GM12878 (cell line): ENCODE measurements around the gene TSSK2. TPM values are rescaled to one million over a fixed set of nuclear protein-coding genes. Genes with fewer than 3 reads are reported as not detected.

Experiments used
- ATAC-seq: fragments of 200-7000 bp; cut with Tn5 transposase; 3 replicates; pipeline ENCODE4 v1.9.1; 2020; ENCODE audit warnings: mild to moderate bottlenecking, moderate library complexity
- BruUV-seq: library from RNA; stranded (reverse); fragments of 400-500 nt; replicated peaks from 2 replicates; lab custom pipeline; 2021; lab: Mats Ljungman, UMichigan
- CTCF ChIA-PET: fragments of 300-600 bp; sonication (Branson Sonifier 250); formaldehyde crosslinking; extraction: SDS; loops from one replicate; lab custom pipeline; 2021; ENCODE audit warnings: inconsistent platforms; lab: Yijun Ruan, JAX
- POLR2A ChIA-PET: fragments of 350-600 bp; formaldehyde crosslinking; extraction: SDS; loops from one replicate; lab custom pipeline; 2021; ENCODE audit warnings: inconsistent platforms; lab: Charles Lee
- RAD21 ChIA-PET: fragments of 300-600 bp; sonication (Branson Sonifier 250); formaldehyde crosslinking; loops from one replicate; lab custom pipeline; 2023; ENCODE audit warnings: antibody characterized with exemption; ENCODE audit not compliant: unreplicated experiment; lab: Charles Lee
- SMC1A ChIA-PET: fragments of 300-600 bp; sonication (Branson Sonifier 250); formaldehyde crosslinking; loops from one replicate; lab custom pipeline; 2023; ENCODE audit not compliant: unreplicated experiment, uncharacterized antibody; lab: Charles Lee
- DNase-seq: peaks from one replicate; pipeline ENCODE4 v3.0.0-alpha.2; 2011; ENCODE audit warnings: low read depth, low spot score
- FAIRE-seq: peaks from 3 replicates; lab custom pipeline; 2011; peaks lifted over from hg19 to GRCh38; lab: Jason Lieb, UNC
- H2AFZ ChIP-seq: 2 replicates; pipeline ENCODE4 v1.6.0; 2011; ENCODE audit warnings: low read depth, low read length, control low read depth; ENCODE audit not compliant: control insufficient read depth
- H3K27ac ChIP-seq: 2 replicates; pipeline ENCODE4 v1.5.1; 2011; ENCODE audit warnings: control low read depth; ENCODE audit not compliant: control insufficient read depth, insufficient read depth
- H3K27me3 ChIP-seq, 2 experiments: replicated peaks in 1 of 2; 2 replicates each; pipeline versions ENCODE4 v1.6.0 to v1.6.1; 2011; ENCODE audit warnings: low read length in 1 of 2; ENCODE audit not compliant: control insufficient read depth in 2 of 2, insufficient read depth in 2 of 2
- H3K36me3 ChIP-seq, 2 experiments: 2 replicates each; pipeline ENCODE4 v1.5.1; 2011; ENCODE audit warnings: low read length in 1 of 2; ENCODE audit not compliant: control insufficient read depth in 2 of 2, insufficient read depth in 2 of 2
- H3K4me1 ChIP-seq: 2 replicates; pipeline ENCODE4 v1.6.1; 2011; ENCODE audit warnings: mild to moderate bottlenecking, low read length, moderate library complexity, mixed read lengths; ENCODE audit not compliant: control insufficient read depth, insufficient read depth
- H3K4me2 ChIP-seq: 2 replicates; pipeline ENCODE4 v1.6.0; 2011; ENCODE audit warnings: control low read depth; ENCODE audit not compliant: control insufficient read depth, insufficient read depth
- H3K4me3 ChIP-seq: fragments of 200-600 bp; sonication (generic); 2 replicates; pipeline ENCODE4 v1.5.1; 2016
- H3K79me2 ChIP-seq: 2 replicates; pipeline ENCODE4 v1.6.0; 2011; ENCODE audit warnings: low read length; ENCODE audit not compliant: control insufficient read depth, insufficient read depth
- H3K9ac ChIP-seq: 2 replicates; pipeline ENCODE4 v1.8.0; 2011; ENCODE audit warnings: low read length, control low read depth, mixed read lengths; ENCODE audit not compliant: control insufficient read depth, insufficient read depth
- H3K9me3 ChIP-seq: replicated peaks from 3 replicates; pipeline ENCODE4 v1.5.1; 2011; ENCODE audit warnings: mild to moderate bottlenecking, low read length; ENCODE audit not compliant: control insufficient read depth, insufficient read depth
- H4K20me1 ChIP-seq: 2 replicates; pipeline ENCODE4 v1.6.0; 2011; ENCODE audit not compliant: control insufficient read depth, insufficient read depth
- BMI1 ChIP-seq: fragments of 450-650 bp; IDR thresholded peaks from 2 replicates; pipeline ENCODE4 v1.6.1; 2016; ENCODE audit warnings: mild to moderate bottlenecking, moderate library complexity, borderline replicate concordance
- CBX3 ChIP-seq: fragments of 200-600 bp; sonication (generic); IDR thresholded peaks from 2 replicates; pipeline ENCODE4 v1.6.1; 2016; ENCODE audit warnings: low read depth, borderline replicate concordance
- EED ChIP-seq: sonication (generic); IDR thresholded peaks from 2 replicates; pipeline ENCODE4 v1.6.1; 2016; ENCODE audit warnings: antibody characterized with exemption, low read depth
- EZH2 ChIP-seq: IDR thresholded peaks from 2 replicates; pipeline ENCODE4 v1.6.1; 2012; ENCODE audit warnings: low read depth, mild to moderate bottlenecking, control low read depth, inconsistent platforms, low read length, borderline replicate concordance; ENCODE audit not compliant: control insufficient read depth
- FOXK2 ChIP-seq: fragments of 450-650 bp; IDR thresholded peaks from 2 replicates; pipeline ENCODE4 v1.6.1; 2017; ENCODE audit warnings: mild to moderate bottlenecking, moderate library complexity
- NFYB ChIP-seq: IDR thresholded peaks from 2 replicates; pipeline ENCODE4 v1.6.1; 2011; ENCODE audit warnings: low read depth, mild to moderate bottlenecking, low read length, improper control_type of control experiment, moderate library complexity; ENCODE audit not compliant: insufficient read depth
- NR2C1 ChIP-seq: fragments of 450-650 bp; IDR thresholded peaks from 2 replicates; pipeline ENCODE4 v1.6.1; 2017; ENCODE audit warnings: antibody characterized with exemption, mild to moderate bottlenecking, moderate library complexity
- PAX8 ChIP-seq: fragments of 450-650 bp; IDR thresholded peaks from 2 replicates; pipeline ENCODE4 v1.6.1; 2017; ENCODE audit warnings: mild to moderate bottlenecking, moderate library complexity
- POLR2A ChIP-seq: IDR thresholded peaks from 2 replicates; pipeline ENCODE4 v1.6.1; 2011; ENCODE audit warnings: low read depth, mild to moderate bottlenecking, low read length
- POU2F2 ChIP-seq: IDR thresholded peaks from 3 replicates; pipeline ENCODE4 v1.6.1; 2011; ENCODE audit warnings: low read depth, mild to moderate bottlenecking, low read length, borderline replicate concordance
- RELA ChIP-seq: fragments of 450-650 bp; IDR thresholded peaks from 2 replicates; pipeline ENCODE4 v1.8.0; 2014; ENCODE audit warnings: borderline replicate concordance; ENCODE audit not compliant: partially characterized antibody
- WGBS: methylation state at CpG from one replicate; pipeline ENCODE4 v1.1.6; 2016; ENCODE audit warnings: low lambda C conversion rate; ENCODE audit not compliant: insufficient replicate concordance, insufficient coverage; ENCODE audit errors: missing lambda C conversion rate; 5-methylcytosine and 5-hydroxymethylcytosine counted together
- in situ Hi-C: fragments of 300-500 bp; cut with MboI; formaldehyde crosslinking; loops from 9 replicates; pipeline ENCODE4 v1.14.3; 2018; ENCODE audit warnings: mixed read lengths
- intact Hi-C: fragments of 100-400 bp; cut with micrococcal nuclease; formaldehyde crosslinking; loops from one replicate; pipeline ENCODE4 v1.14.2; 2022; ENCODE audit not compliant: unreplicated experiment
- polyA plus RNA-seq, 11 experiments: library from polyadenylated mRNA; depleted of rRNA in 4 of 11; unstranded in 6 of 11; stranded (reverse) in 5 of 11; fragments of >200 nt; fragmentation: Nextera tagmentation in 4 of 11; fragmentation: Illumina TruSeq in 1 of 11; extraction: Ambion mirVana in 4 of 11; extraction: Trizol in 1 of 11; gene quantifications; 1 replicate in 1 of 11; 2 replicates in 10 of 11; pipeline versions ENCODE4 v1.2.1 to v1.2.3, GENCODE V29; 2011 to 2016; ENCODE audit warnings: inconsistent platforms in 2 of 11, missing spikeins in 2 of 11, low read depth in 1 of 11
- total RNA-seq, 4 experiments: library from RNA; depleted of rRNA in 3 of 4; stranded (reverse); fragments of >200 nt in 3 of 4; fragmentation: Illumina TruSeq in 1 of 4; extraction: Trizol in 1 of 4; gene quantifications; 2 replicates each; pipeline versions ENCODE4 v1.2.1 to v1.2.3, GENCODE V29; 2013 to 2021
- TF ChIP-seq, protein P1 (sequence below): IDR thresholded peaks from 2 replicates; pipeline ENCODE4 v1.6.1; 2012; ENCODE audit warnings: low read depth, low read length, improper control_type of control experiment
- TF ChIP-seq, protein P2 (sequence below): fragments of 450-650 bp; IDR thresholded peaks from 2 replicates; pipeline ENCODE4 v1.6.1; 2017; ENCODE audit warnings: low read depth, mild to moderate bottlenecking, moderate library complexity
- TF ChIP-seq, protein P3 (sequence below): fragments of 450-650 bp; IDR thresholded peaks from 2 replicates; pipeline ENCODE4 v1.6.1; 2017; ENCODE audit warnings: mild to moderate bottlenecking, moderate library complexity
- TF ChIP-seq, protein P4 (sequence below): IDR thresholded peaks from 2 replicates; pipeline ENCODE4 v1.6.1; 2011; ENCODE audit warnings: borderline replicate concordance, low read depth, mild to moderate bottlenecking, moderate library complexity, low read length; ENCODE audit not compliant: insufficient read depth, poor library complexity, severe bottlenecking

TSSK2 gene
- total and polyA plus RNA-seq, 10 of the 15 experiments (the other 5 are each of a cell fraction or from before 2014, with no cell fraction given), result 0.03 to 0.17 TPM; not detected in 8

DNA sequence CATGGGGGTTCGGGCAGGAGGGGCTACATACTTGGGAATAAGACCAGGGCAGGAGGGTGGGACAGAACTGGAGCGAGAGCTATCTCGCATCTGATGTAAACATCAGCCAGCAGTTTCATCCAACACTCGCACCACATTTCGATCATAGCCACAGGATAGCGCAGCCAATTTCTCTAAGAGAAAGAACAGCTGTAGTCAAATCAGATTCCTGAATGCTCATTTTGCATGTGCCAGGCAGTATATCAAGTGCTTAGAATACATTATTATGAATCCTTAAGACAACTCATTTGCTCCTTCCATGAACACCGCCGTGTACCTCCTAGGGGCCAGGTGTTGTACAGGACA lies 23.4 kb upstream of the TSSK2 start:
- H3K4me3 ChIP-seq, result no peak overlapping the region
- DNase-seq, result no peak
- WGBS, result 96% methylated on average over 8 of the region's 8 CpGs
- no peak overlapping the region for H2AFZ ChIP-seq
- ChIA-PET RAD21 (interaction anchor here (1.6 kb wide), 1 partner anchor 37 kb away, joined by 5 read pairs; the partner anchor contains the start of gene ESS2), CTCF (interaction anchor here (1.0 to 1.4 kb wide), 4 partner anchors 10 to 372 kb away, joined by 3 to 6 read pairs (median 3); partner anchors contain the start of genes CDC45, ESS2 and SLC25A1), POLR2A (no interaction called here), SMC1A (interaction anchor here (1.1 to 2.8 kb wide), 3 partner anchors 10 to 22 kb away, joined by 3 to 14 read pairs (median 5); no protein-coding TSS in a partner anchor)
- no peaks in the 10 kb centered on the region for H3K9me3 ChIP-seq
- no peak for ATAC-seq
- no peak overlapping the region for H3K4me2 ChIP-seq
- no peaks in the 10 kb centered on the region for H4K20me1 ChIP-seq
- in situ Hi-C loops (no loop called here), intact Hi-C loops (loop anchor here (2.0 kb wide), 1 partner anchor 37 kb away; the partner anchor contains the start of gene ESS2)
- H3K36me3 ChIP-seq, result peaks cover 0 to 5% of the 10 kb centered on the region in 2 experiments; a peak in 2 of 4 replicates
- H3K79me2 ChIP-seq, result peaks cover 58% of the 10 kb centered on the region
- H3K9ac ChIP-seq, result no peak overlapping the region
- FAIRE-seq, result no peak
- H3K27me3 ChIP-seq, result no peaks in the 10 kb centered on the region
- H3K4me1 ChIP-seq, result peaks cover 15% of the 10 kb centered on the region
- TF ChIP-seq NR2C1 (no peak), EED (no peak), POLR2A (no peak), PAX8 (no peak), BMI1 (no peak), POU2F2 (no peak), CBX3 (no peak), FOXK2 (no peak), EZH2 (no peak), NFYB (no peak), RELA (no peak)
- TF ChIP-seq, protein P1, sequence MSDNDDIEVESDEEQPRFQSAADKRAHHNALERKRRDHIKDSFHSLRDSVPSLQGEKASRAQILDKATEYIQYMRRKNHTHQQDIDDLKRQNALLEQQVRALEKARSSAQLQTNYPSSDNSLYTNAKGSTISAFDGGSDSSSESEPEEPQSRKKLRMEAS, result no peak
- TF ChIP-seq, protein P2, sequence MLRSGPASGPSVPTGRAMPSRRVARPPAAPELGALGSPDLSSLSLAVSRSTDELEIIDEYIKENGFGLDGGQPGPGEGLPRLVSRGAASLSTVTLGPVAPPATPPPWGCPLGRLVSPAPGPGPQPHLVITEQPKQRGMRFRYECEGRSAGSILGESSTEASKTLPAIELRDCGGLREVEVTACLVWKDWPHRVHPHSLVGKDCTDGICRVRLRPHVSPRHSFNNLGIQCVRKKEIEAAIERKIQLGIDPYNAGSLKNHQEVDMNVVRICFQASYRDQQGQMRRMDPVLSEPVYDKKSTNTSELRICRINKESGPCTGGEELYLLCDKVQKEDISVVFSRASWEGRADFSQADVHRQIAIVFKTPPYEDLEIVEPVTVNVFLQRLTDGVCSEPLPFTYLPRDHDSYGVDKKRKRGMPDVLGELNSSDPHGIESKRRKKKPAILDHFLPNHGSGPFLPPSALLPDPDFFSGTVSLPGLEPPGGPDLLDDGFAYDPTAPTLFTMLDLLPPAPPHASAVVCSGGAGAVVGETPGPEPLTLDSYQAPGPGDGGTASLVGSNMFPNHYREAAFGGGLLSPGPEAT, result no peak
- TF ChIP-seq, protein P3, sequence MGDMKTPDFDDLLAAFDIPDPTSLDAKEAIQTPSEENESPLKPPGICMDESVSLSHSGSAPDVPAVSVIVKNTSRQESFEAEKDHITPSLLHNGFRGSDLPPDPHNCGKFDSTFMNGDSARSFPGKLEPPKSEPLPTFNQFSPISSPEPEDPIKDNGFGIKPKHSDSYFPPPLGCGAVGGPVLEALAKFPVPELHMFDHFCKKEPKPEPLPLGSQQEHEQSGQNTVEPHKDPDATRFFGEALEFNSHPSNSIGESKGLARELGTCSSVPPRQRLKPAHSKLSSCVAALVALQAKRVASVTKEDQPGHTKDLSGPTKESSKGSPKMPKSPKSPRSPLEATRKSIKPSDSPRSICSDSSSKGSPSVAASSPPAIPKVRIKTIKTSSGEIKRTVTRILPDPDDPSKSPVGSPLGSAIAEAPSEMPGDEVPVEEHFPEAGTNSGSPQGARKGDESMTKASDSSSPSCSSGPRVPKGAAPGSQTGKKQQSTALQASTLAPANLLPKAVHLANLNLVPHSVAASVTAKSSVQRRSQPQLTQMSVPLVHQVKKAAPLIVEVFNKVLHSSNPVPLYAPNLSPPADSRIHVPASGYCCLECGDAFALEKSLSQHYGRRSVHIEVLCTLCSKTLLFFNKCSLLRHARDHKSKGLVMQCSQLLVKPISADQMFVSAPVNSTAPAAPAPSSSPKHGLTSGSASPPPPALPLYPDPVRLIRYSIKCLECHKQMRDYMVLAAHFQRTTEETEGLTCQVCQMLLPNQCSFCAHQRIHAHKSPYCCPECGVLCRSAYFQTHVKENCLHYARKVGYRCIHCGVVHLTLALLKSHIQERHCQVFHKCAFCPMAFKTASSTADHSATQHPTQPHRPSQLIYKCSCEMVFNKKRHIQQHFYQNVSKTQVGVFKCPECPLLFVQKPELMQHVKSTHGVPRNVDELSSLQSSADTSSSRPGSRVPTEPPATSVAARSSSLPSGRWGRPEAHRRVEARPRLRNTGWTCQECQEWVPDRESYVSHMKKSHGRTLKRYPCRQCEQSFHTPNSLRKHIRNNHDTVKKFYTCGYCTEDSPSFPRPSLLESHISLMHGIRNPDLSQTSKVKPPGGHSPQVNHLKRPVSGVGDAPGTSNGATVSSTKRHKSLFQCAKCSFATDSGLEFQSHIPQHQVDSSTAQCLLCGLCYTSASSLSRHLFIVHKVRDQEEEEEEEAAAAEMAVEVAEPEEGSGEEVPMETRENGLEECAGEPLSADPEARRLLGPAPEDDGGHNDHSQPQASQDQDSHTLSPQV, result no peak
- TF ChIP-seq, protein P4, sequence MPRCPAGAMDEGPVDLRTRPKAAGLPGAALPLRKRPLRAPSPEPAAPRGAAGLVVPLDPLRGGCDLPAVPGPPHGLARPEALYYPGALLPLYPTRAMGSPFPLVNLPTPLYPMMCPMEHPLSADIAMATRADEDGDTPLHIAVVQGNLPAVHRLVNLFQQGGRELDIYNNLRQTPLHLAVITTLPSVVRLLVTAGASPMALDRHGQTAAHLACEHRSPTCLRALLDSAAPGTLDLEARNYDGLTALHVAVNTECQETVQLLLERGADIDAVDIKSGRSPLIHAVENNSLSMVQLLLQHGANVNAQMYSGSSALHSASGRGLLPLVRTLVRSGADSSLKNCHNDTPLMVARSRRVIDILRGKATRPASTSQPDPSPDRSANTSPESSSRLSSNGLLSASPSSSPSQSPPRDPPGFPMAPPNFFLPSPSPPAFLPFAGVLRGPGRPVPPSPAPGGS, result no peak
- no peak overlapping the region for H3K27ac ChIP-seq
- BruUV-seq, result no TSS peak
